Right lobe of liver (tissue), 6 donors: Measurements from ENCODE around the gene ARHGAP15. TPM values are rescaled to one million over a fixed set of nuclear protein-coding genes. Genes with fewer than 3 reads are reported as not detected.
A peak's percentile ranks its signal among the peaks of the same experiment; 100 is the strongest.

Experiments used
- ATAC-seq, 4 donors: fragments of 200-7000 bp; cut with Tn5 transposase; one replicate each; pipeline ENCODE4 v1.9.1; 2020; ENCODE audit warnings: mild to moderate bottlenecking in 4 of 4, moderate library complexity in 4 of 4
- DNase-seq, 3 donors: peaks; one replicate each; pipeline ENCODE4 v3.0.0-alpha.2; 2020
- H3K27ac ChIP-seq, 3 donors: fragments of 200-600 bp; one replicate each; pipeline ENCODE4 v1.8.0; 2022
- H3K27me3 ChIP-seq, 2 donors: fragments of 200-600 bp; one replicate each; pipeline ENCODE4 v1.8.0; 2022
- H3K36me3 ChIP-seq, 4 donors: fragments of 200-600 bp; sonication (generic) in 1 of 4; one replicate each; pipeline versions ENCODE4 v1.5.1 to v1.8.0; 2017 to 2022; ENCODE audit warnings: control low read depth in 1 of 4
- H3K4me1 ChIP-seq, 4 donors: fragments of 200-600 bp; sonication (generic) in 1 of 4; one replicate each; pipeline versions ENCODE4 v1.5.1 to v1.8.0; 2017 to 2022; ENCODE audit warnings: control low read depth in 1 of 4
- H3K4me3 ChIP-seq, 3 donors: fragments of 200-600 bp; one replicate each; pipeline ENCODE4 v1.8.0; 2022
- H3K9me3 ChIP-seq, 4 donors: fragments of 200-600 bp; sonication (generic) in 1 of 4; one replicate each; pipeline versions ENCODE4 v1.5.1 to v1.8.0; 2017 to 2022; ENCODE audit warnings: control low read depth in 1 of 4
- POLR2A ChIP-seq: fragments of 450-650 bp; IDR thresholded peaks from one replicate; pipeline ENCODE4 v1.6.1; 2017; ENCODE audit warnings: antibody characterized with exemption, mild to moderate bottlenecking
- WGBS: methylation state at CpG from one replicate; pipeline ENCODE4 v1.1.6; 2018; ENCODE audit warnings: low coverage, low lambda C conversion rate; ENCODE audit not compliant: insufficient coverage; ENCODE audit errors: missing lambda C conversion rate; 5-methylcytosine and 5-hydroxymethylcytosine counted together
- intact Hi-C, 2 donors: fragments of 100-400 bp; cut with DNase I; formaldehyde crosslinking; loops; one replicate each; pipeline versions ENCODE4 v1.11.2 to v1.14.1; 2022
- total RNA-seq, 6 experiments: library from RNA; depleted of rRNA in 2 of 6; stranded (reverse); fragments of >200 nt in 2 of 6; fragmentation: NEBNext Ultra II Directional in 3 of 6; extraction: Animal tissue kit (Norgen Biotek cat#: 25700) in 3 of 6; gene quantifications; one replicate each; pipeline versions ENCODE4 v1.1.0 to v1.2.4, GENCODE V29; 2016 to 2023
- TF ChIP-seq, protein P1 (sequence below), 4 donors: fragments of 200-600 bp in 3 of 4; fragments of 450-650 bp in 1 of 4; IDR thresholded peaks; one replicate each; pipeline versions ENCODE4 v1.5.1 to v1.8.0; 2016 to 2022; ENCODE audit warnings: antibody characterized with exemption in 4 of 4, mild to moderate bottlenecking in 2 of 4
- donor health status: DM: no; HTN: yes; CAD: no.
- donor health status: DM: no; HTN: no; CAD: no.
- donor health status: DM: no; HTN: no; CAD: no.
- donor health status: DM: no; HTN: yes; CAD: no.
- donor health status: DM: no; HTN: yes; CAD: no.

Gene ARHGAP15
- total RNA-seq, 6 experiments from 2014 or later = 3.3 to 8.2 (median 6.6) TPM

DNA sequence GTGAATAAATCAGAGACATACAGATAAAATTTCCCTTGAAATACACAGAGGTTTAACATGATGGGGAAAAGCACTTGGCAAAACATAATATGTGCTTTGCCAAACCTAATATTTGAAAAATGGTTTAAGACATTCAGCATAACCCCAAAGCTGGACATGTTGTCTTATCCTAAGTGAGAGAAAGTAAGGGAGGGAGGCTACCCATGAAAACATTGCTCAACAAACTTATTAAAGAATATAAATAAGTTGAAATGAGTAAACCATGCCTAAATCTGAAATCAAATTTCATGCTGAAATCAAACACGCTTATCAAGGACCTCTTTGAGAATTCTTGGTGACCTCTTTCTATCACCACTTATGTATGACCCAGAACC, 81.2 kb downstream of the ARHGAP15 start:
- Histone ChIP-seq H3K4me1 (no peaks in the 10 kb centered on the region), H3K4me3 (no peak overlapping the region), H3K27me3 (no peaks in the 10 kb centered on the region), H3K27ac (no peak overlapping the region), H3K36me3 (no peaks in the 10 kb centered on the region), H3K9me3 (no peaks in the 10 kb centered on the region)
- no peak for ATAC-seq
- no peak for DNase-seq
- intact Hi-C loops = no loop called here
- WGBS = 75% methylated on average over 1 of the region's 1 CpG
- no peak for TF ChIP-seq POLR2A

DNA sequence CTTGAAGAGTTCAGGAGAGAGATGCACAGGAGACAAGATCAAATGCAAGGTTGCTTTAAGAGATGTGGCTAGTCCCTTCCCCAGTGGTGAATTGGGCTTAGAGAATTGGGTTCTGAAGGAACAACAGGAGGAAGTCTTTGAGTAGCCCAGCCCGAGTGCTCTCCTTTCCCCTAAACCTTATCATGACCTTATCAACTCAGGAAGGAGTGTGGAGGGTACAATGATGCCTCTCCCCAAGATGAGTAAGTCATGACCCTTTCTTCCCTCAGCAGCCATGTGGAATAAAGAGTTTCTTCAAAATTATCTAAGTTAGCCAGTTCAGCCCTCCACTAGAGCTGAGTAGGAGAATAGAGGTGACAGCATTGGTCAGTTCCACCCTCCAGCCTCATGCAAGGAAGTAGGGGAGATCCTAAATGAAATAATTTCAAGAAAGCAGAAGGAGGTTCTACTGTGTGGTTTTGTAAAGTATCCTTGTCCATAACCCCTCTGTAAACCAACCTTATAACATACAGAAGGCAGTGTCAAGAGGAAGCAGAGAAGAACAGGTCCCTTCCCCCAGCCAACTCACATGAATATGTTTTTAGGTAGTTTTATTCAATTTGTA, 88.4 kb downstream of the ARHGAP15 start:
- DNase-seq (no peak), ATAC-seq (peak; percentile 23 to 51 (median 34))
- intact Hi-C loops = no loop called here
- 0% methylated on average over 1 of the region's 1 CpG for WGBS
- Histone ChIP-seq H3K36me3 (no peaks in the 10 kb centered on the region), H3K27me3 (no peaks in the 10 kb centered on the region), H3K9me3 (no peaks in the 10 kb centered on the region), H3K27ac (no peak overlapping the region), H3K4me3 (no peak overlapping the region), H3K4me1 (no peaks in the 10 kb centered on the region)
- no peak for TF ChIP-seq POLR2A
- TF ChIP-seq, protein P1, sequence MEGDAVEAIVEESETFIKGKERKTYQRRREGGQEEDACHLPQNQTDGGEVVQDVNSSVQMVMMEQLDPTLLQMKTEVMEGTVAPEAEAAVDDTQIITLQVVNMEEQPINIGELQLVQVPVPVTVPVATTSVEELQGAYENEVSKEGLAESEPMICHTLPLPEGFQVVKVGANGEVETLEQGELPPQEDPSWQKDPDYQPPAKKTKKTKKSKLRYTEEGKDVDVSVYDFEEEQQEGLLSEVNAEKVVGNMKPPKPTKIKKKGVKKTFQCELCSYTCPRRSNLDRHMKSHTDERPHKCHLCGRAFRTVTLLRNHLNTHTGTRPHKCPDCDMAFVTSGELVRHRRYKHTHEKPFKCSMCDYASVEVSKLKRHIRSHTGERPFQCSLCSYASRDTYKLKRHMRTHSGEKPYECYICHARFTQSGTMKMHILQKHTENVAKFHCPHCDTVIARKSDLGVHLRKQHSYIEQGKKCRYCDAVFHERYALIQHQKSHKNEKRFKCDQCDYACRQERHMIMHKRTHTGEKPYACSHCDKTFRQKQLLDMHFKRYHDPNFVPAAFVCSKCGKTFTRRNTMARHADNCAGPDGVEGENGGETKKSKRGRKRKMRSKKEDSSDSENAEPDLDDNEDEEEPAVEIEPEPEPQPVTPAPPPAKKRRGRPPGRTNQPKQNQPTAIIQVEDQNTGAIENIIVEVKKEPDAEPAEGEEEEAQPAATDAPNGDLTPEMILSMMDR (IDR thresholded peaks at IDR 0.05) = no peak

DNA sequence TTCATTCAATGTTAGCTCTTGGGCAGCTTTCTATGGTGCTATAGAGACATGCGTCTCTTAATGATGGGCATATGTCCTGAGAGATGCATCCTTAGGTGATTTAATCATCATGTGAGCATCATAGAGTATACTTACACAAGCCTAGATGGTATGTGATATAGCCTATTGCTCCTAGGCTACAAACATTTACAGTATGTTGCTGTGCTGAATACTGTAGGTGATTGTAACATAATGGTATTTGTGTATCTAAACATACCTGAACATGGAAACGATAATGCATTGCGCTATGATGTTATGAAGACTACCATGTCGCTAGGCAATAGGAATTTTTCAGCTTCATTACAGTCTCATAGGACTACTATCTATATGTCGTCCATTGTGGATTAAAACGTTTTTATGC, 89.4 kb downstream of the ARHGAP15 start:
- TF ChIP-seq, protein P1 (IDR thresholded peaks at IDR 0.05) = no peak
- no peak for TF ChIP-seq POLR2A
- DNase-seq = no peak
- intact Hi-C loops = no loop called here

DNA sequence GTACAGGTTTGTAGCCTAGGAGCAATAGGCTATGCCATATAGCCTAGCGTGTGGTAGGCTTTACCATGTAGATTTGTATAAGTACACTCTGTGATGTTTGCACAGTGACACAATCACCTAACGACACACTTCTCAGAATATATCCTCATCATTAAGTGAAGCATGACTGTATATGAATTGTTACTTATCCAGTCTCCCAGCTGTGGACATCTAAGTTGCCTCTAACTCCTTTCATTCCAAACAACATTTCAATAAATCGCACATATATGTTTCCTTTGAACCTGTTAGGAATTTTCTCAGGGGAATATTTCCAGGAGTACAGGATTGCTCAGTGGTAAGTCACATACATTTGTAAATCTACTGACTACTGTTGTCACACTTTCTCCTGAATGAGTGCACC, 90.0 kb downstream of the ARHGAP15 start:
- no peak overlapping the region for H3K4me3 ChIP-seq
- intact Hi-C loops = no loop called here
- no peak for ATAC-seq
- H3K27me3 ChIP-seq = no peaks in the 10 kb centered on the region
- no peak for TF ChIP-seq POLR2A
- TF ChIP-seq, protein P1 (IDR thresholded peaks at IDR 0.05) = no peak
- H3K36me3 ChIP-seq = no peaks in the 10 kb centered on the region
- WGBS = 87% methylated on average over 3 of the region's 3 CpGs
- H3K27ac ChIP-seq = no peak overlapping the region
- H3K4me1 ChIP-seq = no peaks in the 10 kb centered on the region
- no peaks in the 10 kb centered on the region for H3K9me3 ChIP-seq
- no peak for DNase-seq

More for the DNA sequence above, 89.4 kb downstream of the ARHGAP15 start:
- ATAC-seq = no peak
- Histone ChIP-seq H3K27me3 (no peaks in the 10 kb centered on the region), H3K4me1 (no peaks in the 10 kb centered on the region), H3K9me3 (no peaks in the 10 kb centered on the region), H3K27ac (no peak overlapping the region), H3K4me3 (no peak overlapping the region), H3K36me3 (no peaks in the 10 kb centered on the region)
- WGBS = 82% methylated on average over 6 of the region's 6 CpGs

DNA sequence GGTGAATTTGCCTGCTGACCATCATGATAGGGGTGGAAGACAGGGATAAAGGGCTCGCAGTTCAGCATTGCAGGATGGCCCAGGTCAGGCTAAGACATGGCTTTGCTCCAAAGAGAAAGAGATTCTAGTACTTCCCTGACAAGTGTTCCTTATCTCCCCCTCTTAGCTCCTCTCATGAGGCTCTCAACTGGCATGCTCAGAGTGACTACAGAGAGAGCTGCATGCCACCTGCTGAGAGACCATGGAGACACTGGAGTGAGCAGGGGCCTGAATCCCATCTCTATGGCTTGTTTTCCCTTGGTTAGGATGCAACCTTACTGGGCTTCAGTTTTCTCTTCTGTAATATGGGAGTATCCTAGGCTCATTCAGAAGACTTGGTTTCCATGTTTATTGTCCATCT, 94.3 kb downstream of the ARHGAP15 start:
- Histone ChIP-seq H3K4me1 (no peaks in the 10 kb centered on the region), H3K36me3 (no peaks in the 10 kb centered on the region), H3K27ac (no peak overlapping the region), H3K4me3 (no peak overlapping the region), H3K9me3 (no peaks in the 10 kb centered on the region), H3K27me3 (no peaks in the 10 kb centered on the region)
- intact Hi-C loops = no loop called here
- no peak for TF ChIP-seq POLR2A
- TF ChIP-seq, protein P1 (IDR thresholded peaks at IDR 0.05) = no peak
- DNase-seq (no peak), ATAC-seq (no peak)
- WGBS = 67% methylated on average over 1 of the region's 1 CpG
